Gastrocnemius medialis (tissue), 4 donors: ENCODE measurements around the gene DOCK4.

Source experiments
- CTCF ChIP-seq, 5 experiments: fragments of 450-650 bp in 3 of 5; fragments of 200-600 bp in 2 of 5; sonication (generic) in 2 of 5; IDR thresholded peaks in 4 of 5; conservative IDR thresholded peaks in 1 of 5; 1 replicate in 4 of 5; 2 replicates in 1 of 5; pipeline ENCODE4 v1.5.1; 2016 to 2019; ENCODE audit warnings: antibody characterized with exemption in 5 of 5, mild to moderate bottlenecking in 3 of 5, moderate library complexity in 3 of 5
- POLR2A ChIP-seq, 2 donors: fragments of 450-650 bp; IDR thresholded peaks; one replicate each; pipeline ENCODE4 v1.6.1; 2017; ENCODE audit warnings: antibody characterized with exemption in 2 of 2, mild to moderate bottlenecking in 2 of 2, moderate library complexity in 2 of 2

GRCh38 chr7:112185005-112185834 is 21.0 kb downstream of the DOCK4 start:
- no peak for TF ChIP-seq CTCF (IDR thresholded peaks at IDR 0.05 in 4 of 5, conservative IDR thresholded peaks at IDR 0.05 in 1 of 5)
- no peak for TF ChIP-seq POLR2A (IDR thresholded peaks at IDR 0.05)
